Measurements from ENCODE around the gene SPON1.
"Not testable (repeated sequence)": the region's sequence is repeated elsewhere in the genome, so short reads cannot be mapped to it uniquely, and the experiment has no call there.

Gene SPON1

DNA sequence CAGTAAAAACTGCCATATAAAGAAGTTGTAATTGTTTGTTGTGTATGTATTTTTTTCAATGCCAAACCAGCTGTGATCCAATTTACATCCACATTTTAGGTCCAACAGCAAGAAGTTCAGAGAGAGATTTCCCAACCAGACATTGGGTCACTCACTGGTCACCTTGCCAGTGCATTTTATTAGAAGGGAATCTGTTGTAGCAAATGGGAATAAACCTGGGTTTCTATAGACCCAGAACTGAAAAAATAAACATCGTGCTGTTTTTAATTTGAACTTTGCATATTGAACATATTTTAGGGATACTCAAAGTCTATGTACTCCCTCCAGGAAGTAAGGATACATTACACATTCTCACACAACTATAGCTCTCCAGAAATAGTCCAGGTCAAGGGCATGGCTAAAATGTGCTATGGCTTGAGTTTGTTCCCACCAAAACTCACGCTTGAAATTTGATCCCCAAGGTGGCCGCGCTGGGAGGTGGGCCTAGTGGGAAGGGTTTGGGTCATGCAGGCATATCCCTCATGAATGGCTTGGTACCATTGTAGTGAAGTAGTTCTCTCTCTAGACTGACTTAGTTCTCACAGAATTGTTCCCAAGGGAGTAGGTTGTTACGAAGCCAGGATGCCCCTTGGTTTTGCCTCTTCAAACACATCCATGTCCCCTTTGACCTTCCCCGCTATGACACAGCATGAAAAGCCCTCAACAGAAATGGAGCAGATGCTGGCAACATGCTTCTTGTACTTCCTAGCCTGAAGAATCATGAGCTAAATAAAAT, 305.5 kb downstream of the SPON1 start:
- in situ Hi-C loops (cut with HindIII; ENCODE audit: low pct_ligation_motif_present, low pct_unique_long_range_greater_than_20kb, low sequenced_read_pairs) = no loop called here
- DNase-seq = no peak

DNA sequence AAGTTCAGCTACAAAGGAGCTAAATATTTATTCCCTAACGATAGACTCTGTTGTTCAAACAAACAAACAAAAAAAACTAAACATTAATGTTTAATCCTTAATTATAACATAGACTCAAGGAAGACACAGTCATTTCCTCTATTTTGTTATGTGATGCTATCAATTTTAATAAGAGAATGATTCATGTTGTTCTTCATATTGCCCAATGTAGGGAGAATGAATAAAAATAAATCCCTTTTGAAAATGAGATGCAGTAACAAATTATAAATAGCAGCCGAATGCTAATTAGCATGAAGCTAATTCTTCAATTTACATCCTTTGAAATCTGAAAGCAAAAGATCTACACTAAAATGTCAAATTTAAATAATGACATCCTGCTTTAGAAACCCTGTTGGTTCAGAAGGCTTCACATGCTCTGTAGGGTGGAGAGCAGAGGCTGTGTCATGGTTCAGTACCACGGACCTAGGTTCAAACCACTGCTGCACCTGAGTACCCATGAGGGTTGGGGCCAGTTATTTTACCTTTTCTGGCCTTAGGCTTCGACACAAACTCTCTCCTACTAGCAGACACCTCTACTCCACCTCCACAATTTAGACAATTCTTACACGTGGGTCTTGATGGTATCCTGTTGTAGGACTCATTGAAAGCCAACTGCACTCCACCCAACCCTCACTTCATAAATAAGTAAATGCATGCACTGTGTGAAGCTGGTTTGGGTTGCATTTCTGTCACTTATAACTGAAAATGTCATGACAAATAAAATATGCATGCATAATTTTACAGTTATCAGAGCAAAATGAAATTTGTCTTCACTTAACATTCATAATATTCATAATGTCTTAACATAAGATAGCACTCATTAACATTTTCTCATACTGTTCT, 307.4 kb downstream of the SPON1 start:
- in situ Hi-C loops (cut with HindIII; ENCODE audit: low pct_ligation_motif_present, low pct_unique_long_range_greater_than_20kb, low sequenced_read_pairs) = no loop called here
- no peak for DNase-seq

DNA sequence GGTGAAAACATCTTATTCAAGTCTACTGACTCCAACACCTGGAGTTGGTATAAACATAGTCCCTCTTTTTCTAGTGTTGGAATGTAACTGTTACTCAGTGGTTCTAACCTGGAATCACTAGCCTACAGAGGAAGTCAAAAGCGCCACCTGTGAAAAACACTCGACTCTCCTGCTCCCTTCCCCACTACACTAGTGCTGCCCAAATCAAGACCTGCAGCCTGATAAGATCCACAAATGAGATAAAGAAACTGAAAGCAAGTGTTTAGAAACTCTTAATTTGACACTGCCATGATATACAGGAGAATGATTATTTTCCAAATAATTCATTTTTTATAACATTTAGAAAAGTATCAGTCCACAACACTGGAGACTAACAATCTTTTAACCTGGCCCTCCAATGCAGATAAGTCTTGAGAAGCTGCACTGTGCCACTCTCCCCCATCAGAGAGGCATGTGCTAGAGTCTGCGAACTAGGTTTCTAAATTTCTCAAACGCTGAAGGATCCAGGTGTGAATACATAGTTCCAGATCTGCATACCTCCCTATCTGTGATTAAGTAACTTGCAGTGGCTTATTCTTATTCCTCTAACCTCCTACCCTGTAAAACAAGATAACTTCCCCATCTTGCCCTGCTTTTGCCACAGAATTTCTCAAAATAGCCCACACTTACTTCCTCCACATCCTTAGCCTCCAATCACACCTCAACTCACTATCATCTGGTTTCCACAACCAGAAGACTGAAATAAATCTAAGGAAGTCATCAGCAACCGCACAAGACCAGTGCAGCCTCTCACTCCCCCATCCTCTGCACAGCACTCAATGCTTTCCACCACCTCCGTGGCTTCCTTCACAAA, 308.4 kb downstream of the SPON1 start:
- DNase-seq = no peak
- in situ Hi-C loops (cut with HindIII; ENCODE audit: low pct_ligation_motif_present, low pct_unique_long_range_greater_than_20kb, low sequenced_read_pairs) = no loop called here

DNA sequence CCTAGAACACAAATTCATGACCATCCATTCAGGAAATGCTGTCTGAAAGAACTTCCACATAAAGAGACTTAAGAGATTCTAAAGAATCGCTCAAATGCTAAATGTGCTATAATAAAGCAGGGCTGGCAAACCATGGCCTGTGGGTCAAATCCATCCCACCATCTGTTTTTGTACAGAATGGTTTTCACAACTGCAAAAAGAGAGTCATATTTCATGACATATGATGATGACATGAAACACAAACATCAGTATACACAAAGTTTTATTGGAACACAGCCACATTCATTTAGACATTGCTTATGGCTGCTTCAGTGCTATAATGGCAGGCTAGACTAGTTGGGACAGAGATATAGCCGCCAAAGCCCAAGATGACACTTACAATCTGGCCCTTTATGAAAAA, 311.4 kb downstream of the SPON1 start:
- in situ Hi-C loops (cut with HindIII; ENCODE audit: low pct_ligation_motif_present, low pct_unique_long_range_greater_than_20kb, low sequenced_read_pairs) = no loop called here

DNA sequence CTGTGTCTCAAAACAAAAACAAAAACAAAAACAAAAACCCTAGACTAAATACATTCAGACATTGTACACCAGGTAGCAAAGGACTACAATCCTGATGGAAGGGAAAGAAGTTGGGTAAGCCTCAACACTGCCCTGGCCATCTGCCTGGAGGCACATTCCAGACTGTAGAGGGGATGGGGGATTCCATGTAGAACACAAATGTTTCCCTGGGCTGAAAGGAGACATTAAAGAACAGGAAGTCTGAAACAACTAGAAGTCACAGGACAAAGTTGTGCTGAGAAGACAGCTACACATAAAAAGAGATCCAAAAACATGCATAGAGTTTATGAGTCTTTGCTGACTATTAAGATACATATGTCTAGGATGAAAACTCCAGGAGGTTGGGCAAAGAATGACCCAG, 312.6 kb downstream of the SPON1 start:
- DNase-seq = no peak
- in situ Hi-C loops (cut with HindIII; ENCODE audit: low pct_ligation_motif_present, low pct_unique_long_range_greater_than_20kb, low sequenced_read_pairs) = no loop called here

More for the DNA sequence above, 311.4 kb downstream of the SPON1 start:
- no peak for DNase-seq

DNA sequence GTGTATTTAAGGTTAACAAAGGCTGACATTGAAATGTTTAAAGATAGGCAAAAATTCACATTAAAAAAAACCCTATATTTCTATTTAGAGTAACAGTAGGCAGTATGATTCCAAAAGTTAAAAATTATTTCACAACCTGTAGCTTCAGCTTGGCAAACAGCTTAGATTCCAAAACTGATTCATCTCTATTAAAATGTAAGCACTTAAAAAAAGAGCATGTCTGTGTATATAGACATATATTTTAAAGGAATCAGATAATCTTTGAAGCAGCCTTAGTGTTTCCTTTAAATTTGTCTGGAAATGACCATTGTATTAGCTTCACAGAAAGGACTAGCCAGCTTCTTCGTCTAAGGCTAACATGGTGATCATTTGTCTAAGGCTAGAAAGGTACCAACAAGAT, 316.3 kb downstream of the SPON1 start:
- in situ Hi-C loops (cut with HindIII; ENCODE audit: low pct_ligation_motif_present, low pct_unique_long_range_greater_than_20kb, low sequenced_read_pairs) = not testable (repeated sequence)

DNA sequence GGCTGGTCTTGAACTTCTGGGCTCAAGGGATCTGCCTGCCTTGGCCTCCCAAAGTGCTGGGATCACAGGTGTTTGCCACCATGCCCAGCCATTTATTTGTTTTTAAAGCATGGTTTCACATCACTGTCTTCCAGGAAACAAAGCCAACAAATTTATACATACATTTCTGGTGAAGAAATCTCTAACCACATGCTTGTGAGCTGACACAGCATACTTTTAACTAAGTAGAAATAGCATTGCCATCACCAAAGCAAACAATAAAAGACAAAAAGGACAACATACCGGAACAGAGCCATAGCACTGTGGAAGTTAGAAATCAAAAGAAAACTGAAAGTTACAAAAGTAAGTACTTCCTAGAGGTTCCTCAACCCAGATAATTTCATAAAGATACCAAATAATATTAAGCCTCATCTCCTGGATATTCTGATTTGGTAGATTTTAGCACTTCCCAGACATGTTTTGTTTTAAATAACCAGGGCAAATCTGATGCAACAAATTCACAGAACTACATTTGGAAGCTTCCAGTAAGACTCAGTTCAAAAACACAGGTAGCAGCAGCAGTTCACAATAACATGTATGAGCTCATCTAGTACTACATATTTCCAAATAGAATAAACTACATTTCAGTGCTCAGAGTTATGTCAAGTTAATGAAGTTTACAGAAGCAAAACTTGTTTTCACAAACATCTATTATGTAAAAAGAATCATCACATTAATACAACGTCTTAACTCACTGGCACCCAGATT, 325.8 kb downstream of the SPON1 start:
- peak; percentile 6 for DNase-seq
- in situ Hi-C loops (cut with HindIII; ENCODE audit: low pct_ligation_motif_present, low pct_unique_long_range_greater_than_20kb, low sequenced_read_pairs) = no loop called here

More for the DNA sequence above, 316.3 kb downstream of the SPON1 start:
- DNase-seq = not testable (repeated sequence)

DNA sequence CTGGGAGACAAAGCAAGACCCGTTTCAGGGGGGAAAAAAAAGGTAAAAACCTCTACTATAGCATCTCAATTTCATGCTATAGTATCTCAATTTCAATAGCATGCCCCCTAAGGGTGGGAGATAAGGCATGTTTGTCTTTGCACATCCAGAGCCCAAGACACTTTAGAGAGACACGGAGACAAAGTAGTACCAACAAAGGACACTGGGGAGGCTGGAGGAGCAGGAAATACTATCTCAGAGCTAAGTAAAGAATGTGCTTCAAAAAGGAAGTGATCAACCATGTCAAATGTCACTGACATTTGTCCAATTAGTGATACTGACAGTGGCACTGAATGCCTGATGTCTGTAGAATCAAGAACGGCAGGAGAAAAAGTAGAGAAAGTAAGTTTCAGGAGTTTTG, 327.9 kb downstream of the SPON1 start:
- in situ Hi-C loops (cut with HindIII; ENCODE audit: low pct_ligation_motif_present, low pct_unique_long_range_greater_than_20kb, low sequenced_read_pairs) = no loop called here
- DNase-seq = no peak

DNA sequence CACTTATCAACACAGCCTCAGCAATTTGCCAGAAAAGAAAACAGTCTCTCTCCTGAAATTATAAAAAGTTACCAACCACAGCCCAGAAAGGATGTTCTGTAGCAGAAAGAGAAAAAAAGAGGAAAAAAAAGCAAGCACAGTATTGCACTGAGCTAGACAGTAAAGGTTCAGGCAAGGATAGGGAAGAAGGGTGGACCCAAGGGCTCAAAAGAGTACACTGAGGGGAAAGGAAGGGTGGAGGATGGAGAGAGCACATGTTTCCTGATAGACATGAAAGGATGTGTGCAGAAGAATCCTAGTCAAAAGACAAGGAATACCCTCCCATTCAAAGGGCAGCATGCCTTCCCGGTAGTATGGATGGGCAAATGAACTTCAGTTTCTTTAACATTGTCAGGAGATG, 337.4 kb downstream of the SPON1 start:
- in situ Hi-C loops (cut with HindIII; ENCODE audit: low pct_ligation_motif_present, low pct_unique_long_range_greater_than_20kb, low sequenced_read_pairs) = no loop called here
- DNase-seq = no peak

DNA sequence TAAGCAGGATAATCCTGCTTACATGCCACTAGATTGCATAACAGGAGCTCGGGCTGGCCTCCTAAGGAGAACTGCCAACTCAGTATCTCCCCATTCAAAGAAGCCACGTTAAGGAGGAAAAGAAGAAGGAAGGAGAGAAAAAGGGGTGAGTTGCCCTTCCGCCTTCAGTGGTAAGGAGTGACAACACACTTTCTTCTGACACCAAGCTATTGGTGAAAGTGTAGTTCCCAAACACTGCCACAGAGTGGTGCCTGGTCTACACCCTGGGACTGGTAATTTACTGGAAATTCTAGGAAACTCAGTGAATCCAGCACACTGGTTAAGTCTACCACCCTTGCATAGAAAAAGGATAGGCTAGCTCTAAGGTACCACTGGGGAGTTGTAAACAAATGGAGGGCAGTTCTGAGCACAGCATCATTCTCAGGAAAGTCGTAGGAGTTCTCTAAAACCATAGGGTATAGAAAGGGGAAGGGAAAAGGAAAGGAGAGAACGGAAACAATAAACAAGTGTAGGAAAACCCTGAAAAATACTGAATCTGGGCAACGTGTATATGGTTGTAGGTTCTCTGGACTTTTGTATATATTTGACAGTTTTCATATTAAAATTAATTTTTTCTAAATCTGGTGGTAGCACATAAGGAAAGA, 338.3 kb downstream of the SPON1 start:
- in situ Hi-C loops (cut with HindIII; ENCODE audit: low pct_ligation_motif_present, low pct_unique_long_range_greater_than_20kb, low sequenced_read_pairs) = no loop called here
- peak; percentile 68 for DNase-seq

DNA sequence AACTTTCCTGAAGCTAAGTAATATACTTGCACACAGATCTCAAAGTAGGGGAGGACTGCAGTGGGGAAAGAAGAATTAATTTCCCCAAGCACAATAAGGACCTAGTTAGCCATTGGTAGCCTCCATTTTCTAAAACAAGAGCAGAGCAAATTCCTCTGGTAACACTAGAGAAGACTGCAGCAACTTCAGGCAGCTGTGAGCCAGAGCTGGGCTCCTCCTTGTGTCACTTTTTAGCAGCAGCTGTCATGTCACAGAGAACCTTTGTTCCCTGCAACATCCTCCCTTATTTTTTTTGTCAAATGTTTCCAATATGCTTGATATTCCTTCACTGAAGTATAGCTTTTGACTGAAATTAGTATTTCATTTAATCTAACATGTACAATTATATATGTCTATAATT, 342.1 kb downstream of the SPON1 start:
- in situ Hi-C loops (cut with HindIII; ENCODE audit: low pct_ligation_motif_present, low pct_unique_long_range_greater_than_20kb, low sequenced_read_pairs) = no loop called here
- no peak for DNase-seq

DNA sequence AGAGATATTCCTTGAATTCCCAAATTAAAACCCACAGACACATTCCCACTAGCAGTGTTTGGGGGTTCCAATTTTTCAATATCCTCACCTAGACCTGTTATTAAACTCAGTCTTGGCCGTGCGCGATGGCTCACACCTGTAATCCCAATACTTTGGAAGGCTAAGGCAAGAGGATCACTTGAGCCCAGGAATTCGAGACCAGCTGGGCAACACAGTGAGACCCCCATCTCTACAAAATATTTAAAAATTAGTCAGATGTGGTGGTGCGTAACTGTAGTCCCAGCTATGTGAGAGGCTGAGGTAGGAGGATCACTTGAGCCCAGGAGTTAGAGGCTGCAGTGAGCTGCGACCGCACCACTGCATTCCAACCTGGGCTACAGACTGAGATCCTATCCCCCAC, 343.1 kb downstream of the SPON1 start:
- in situ Hi-C loops (cut with HindIII; ENCODE audit: low pct_ligation_motif_present, low pct_unique_long_range_greater_than_20kb, low sequenced_read_pairs) = no loop called here
- DNase-seq = no peak

DNA sequence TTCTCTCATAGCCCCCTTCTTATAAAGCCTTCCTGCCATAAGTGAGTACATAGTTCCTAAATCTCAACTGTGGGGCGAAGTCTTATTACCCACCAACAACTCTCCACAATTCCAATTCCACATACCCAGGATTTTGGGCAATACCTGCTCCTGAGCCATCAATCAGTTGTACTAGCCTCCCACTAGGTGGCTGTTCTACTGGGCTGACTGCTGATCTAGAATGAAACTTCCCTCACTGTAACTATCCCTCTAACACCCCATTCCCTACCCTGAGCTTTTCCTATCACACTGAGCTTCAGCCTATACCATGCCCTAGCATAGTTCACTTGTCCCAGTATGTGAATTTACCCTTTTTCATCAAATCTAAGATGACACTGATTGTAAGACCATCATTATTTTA, 344.0 kb downstream of the SPON1 start:
- no peak for DNase-seq
- in situ Hi-C loops (cut with HindIII; ENCODE audit: low pct_ligation_motif_present, low pct_unique_long_range_greater_than_20kb, low sequenced_read_pairs) = no loop called here

DNA sequence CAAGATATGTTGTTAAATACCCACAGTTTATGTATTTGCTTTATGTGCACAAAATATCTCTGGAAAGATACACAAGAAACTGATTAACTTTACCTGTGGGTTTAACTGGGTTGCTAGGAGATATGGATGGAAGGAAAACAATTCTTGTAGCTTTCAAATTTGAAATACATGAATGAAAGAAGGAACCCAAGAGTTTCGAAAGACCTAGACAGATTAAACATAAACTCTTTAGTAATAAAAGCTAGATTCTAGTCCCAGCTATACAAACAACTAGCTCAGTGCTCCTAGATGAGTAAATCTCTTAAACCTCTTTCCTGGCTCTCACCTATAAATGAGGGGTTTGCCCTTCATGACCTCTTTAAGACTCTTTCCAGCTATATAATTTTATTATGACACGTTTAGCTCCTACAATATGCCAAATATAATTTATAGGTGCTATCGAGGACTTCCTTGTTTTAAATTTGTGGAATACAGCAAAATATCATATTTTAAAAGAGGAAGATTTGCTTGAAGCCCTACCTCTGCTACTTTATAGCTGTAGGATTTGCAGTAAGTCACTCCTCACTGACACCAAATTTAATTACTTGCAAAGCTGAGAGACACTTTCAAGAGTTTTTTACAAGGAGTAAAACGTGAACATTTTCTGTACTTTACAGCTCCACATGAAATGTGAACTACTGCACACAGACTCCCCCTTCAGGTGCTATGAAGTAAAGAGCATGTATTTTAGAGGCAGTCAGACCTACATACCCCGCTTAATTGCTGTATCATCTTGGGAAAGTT, 345.8 kb downstream of the SPON1 start:
- in situ Hi-C loops (cut with HindIII; ENCODE audit: low pct_ligation_motif_present, low pct_unique_long_range_greater_than_20kb, low sequenced_read_pairs) = no loop called here
- DNase-seq = peak; percentile 58

DNA sequence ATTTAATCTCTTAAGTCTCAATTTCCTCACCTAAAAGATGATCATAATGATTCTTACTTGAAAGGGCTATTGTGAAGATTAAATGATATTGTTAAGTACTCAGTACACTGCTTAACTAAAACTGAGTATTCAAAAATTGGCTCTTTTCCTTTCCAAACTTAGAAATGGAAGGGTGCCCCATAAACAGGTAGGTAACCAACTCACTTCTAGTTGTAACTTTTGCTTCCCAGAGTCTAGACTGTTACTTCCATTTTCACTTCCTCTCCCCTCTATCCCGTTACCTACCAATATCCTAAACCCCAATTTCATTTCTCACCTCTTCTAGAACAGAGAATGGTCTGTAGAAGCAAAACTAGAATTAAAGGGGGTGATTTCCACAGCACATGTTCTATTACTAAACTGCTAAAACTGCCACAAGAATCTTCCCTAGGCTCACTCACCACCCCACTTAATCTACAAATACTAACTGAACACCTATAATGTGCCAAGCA, 346.4 kb downstream of the SPON1 start:
- in situ Hi-C loops (cut with HindIII; ENCODE audit: low pct_ligation_motif_present, low pct_unique_long_range_greater_than_20kb, low sequenced_read_pairs) = no loop called here

DNA sequence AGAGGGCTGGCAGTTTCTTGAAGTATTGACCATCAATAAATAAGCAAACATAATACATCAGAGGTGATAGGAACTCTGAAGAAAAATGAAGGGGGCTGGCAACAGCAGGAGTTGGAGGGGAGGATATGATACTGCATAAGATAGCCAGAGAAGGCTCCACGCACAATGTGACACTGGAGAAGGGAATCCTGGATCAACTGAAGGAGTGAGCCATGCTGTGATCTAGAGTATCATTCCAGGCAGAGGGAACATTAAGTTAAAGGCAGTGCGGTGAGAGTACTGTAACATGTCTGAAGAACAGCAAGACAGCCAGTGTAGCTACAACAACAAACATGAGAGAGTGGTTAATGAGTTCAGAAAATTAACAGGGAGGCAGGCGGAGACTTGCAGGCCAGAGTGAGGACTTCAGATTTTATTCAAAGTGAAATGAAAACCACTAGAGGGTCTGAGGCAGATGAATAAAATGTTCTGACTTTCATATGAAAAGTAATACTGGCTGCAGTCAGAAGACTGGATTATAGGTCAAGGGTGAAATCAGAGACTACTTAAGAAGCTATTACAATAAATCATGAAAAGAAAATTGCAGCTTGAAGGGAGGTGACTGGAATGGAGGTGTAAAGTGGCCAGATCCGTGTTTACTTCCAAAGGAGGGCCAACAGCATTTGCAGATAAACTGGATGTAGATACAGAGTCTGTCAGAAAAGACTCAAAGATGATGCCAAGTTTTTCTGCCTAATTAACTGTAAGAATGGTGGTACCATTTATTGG, 347.1 kb downstream of the SPON1 start:
- DNase-seq = no peak
- in situ Hi-C loops (cut with HindIII; ENCODE audit: low pct_ligation_motif_present, low pct_unique_long_range_greater_than_20kb, low sequenced_read_pairs) = no loop called here

More for the DNA sequence above, 346.4 kb downstream of the SPON1 start:
- DNase-seq = no peak
